GM18508 (cell line): ENCODE results near the gene RABL2A.
"Not testable (repeated sequence)": the region's sequence is repeated elsewhere in the genome, so short reads cannot be mapped to it uniquely, and the experiment has no call there.

Source experiments
- ATAC-seq: cut with Tn5 transposase; IDR thresholded peaks from one replicate; pipeline ENCODE4 v1.9.1; 2021; ENCODE audit warnings: moderate number of reproducible peaks; ENCODE audit not compliant: insufficient read depth, unreplicated experiment

RABL2A gene

DNA sequence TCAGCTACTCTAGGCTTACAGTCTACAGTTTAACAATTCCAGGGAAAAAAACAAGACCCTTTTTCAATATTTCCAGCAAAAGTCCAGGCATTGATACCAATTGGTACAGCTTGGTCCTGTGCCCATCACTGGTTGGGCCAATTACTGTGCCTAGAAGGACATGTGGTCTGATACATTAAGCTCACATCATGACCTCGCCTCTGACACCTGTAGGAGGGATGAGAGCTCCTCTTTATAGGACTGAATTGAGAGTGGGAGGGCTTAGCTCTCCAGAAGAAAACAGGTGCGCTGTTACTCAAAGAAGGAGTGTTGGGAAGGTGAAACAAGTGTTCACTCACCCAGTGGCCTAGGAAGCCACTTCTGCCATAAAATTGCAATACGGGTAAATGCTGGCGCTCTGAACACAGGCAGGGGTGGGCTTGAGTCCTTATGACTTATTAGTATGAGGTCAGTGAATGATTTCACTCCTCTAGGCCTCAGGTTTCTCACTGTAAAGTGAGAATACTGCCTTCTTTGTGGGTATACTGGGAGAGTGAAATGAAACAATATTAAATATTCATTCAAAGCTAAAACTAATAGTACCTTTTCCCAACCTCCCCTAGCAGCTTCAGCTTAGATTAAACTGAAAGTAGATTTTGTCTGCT, 49.7 kb downstream of the RABL2A start:
- no peak for ATAC-seq

GRCh38 chr2:113677330-113677729, 50.3 kb downstream of the RABL2A start:
- no peak for ATAC-seq

DNA sequence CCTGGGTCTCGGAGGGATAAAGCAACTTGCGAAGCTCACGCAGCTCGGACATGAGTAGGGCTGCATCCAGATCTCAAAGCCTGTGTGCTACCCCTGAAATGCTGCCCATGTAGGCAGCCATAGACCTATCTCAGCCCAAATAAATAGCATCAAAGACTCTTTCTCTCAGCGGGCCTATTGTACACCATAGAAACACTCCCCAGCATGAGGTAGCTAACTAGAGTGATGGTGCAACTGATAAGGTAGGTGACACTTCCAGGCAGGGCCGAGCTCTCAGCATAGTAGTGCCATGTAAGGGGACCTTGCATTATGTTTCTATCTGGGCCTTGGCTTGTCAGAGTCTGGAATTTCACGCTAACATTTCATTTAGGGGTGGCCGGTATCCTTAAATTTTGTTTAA, 52.4 kb downstream of the RABL2A start:
- no peak for ATAC-seq

GRCh38 chr2:113685471-113685870, 58.4 kb downstream of the RABL2A start:
- no peak for ATAC-seq

DNA sequence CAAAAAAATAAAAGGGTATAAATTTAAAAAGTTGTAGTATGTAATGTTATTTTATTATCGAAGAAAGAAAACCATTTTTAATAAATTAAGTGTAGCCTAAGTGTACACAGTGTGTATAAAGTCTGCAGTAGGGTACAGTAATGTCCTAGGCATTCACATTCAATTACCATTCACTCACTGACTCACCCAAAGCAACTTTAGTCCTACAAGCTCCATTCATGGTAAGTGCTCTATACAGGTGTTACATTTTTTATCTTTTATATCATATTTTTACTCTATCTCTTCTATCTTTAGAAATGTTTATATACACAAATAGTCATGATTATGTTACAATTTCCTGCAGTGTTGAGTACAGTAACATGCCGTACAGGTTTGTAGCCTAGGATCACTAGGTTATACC, 59.5 kb downstream of the RABL2A start:
- no peak for ATAC-seq

- not testable (repeated sequence) for ATAC-seq
These were observed 63.8 kb downstream of the RABL2A start for GRCh38 chr2:113690871-113691270.
